H9 (cell line): ENCODE measurements around the gene LGALS7B. TPM values are rescaled to one million over a fixed set of nuclear protein-coding genes. Genes with fewer than 3 reads are reported as not detected.
"Not testable (repeated sequence)": the region's sequence is repeated elsewhere in the genome, so short reads cannot be mapped to it uniquely, and the experiment has no call there.

Experiments used
- DNase-seq: peaks from one replicate; pipeline ENCODE4 v3.0.0-alpha.2; 2017
- H2AFZ ChIP-seq: one replicate; pipeline ENCODE4 v1.6.1; 2013; ENCODE audit warnings: mild to moderate bottlenecking, low read length, control low read depth, moderate library complexity
- H2AK5ac ChIP-seq: 2 replicates; pipeline ENCODE4 v1.6.1; 2013; ENCODE audit warnings: low read length, control low read depth, mixed read lengths; ENCODE audit not compliant: insufficient read length
- H2BK120ac ChIP-seq: one replicate; pipeline ENCODE4 v1.6.1; 2013; ENCODE audit warnings: low read depth, mild to moderate bottlenecking, low read length, control low read depth, inconsistent platforms; ENCODE audit not compliant: poor library complexity, severe bottlenecking
- H2BK12ac ChIP-seq: 2 replicates; pipeline ENCODE4 v1.6.1; 2013; ENCODE audit warnings: low read length, control low read depth, mixed read lengths, low read depth; ENCODE audit not compliant: insufficient read length
- H2BK15ac ChIP-seq: 2 replicates; pipeline ENCODE4 v1.6.1; 2013; ENCODE audit warnings: low read depth, low read length, control low read depth
- H2BK20ac ChIP-seq: one replicate; pipeline ENCODE4 v1.6.1; 2013; ENCODE audit warnings: low read depth, mild to moderate bottlenecking, low read length, control low read depth, inconsistent platforms; ENCODE audit not compliant: poor library complexity, severe bottlenecking
- H2BK5ac ChIP-seq: 2 replicates; pipeline ENCODE4 v1.6.1; 2013; ENCODE audit warnings: low read length, control low read depth, mixed read lengths; ENCODE audit not compliant: insufficient read length
- H3K14ac ChIP-seq: 2 replicates; pipeline ENCODE4 v1.6.1; 2013; ENCODE audit warnings: low read length, control low read depth; ENCODE audit not compliant: insufficient read depth
- H3K18ac ChIP-seq: 2 replicates; pipeline ENCODE4 v1.6.1; 2013; ENCODE audit warnings: low read depth, mild to moderate bottlenecking, mixed read lengths, low read length, control low read depth; ENCODE audit not compliant: insufficient read length
- H3K23ac ChIP-seq: 2 replicates; pipeline ENCODE4 v1.6.1; 2013; ENCODE audit warnings: low read length, control low read depth, mixed read lengths, low read depth; ENCODE audit not compliant: insufficient read length
- H3K23me2 ChIP-seq: 2 replicates; pipeline ENCODE4 v1.6.1; 2013; ENCODE audit warnings: low read depth, mild to moderate bottlenecking, mixed read lengths, low read length, control low read depth; ENCODE audit not compliant: insufficient read length, poor library complexity, severe bottlenecking
- H3K27ac ChIP-seq: 2 replicates; pipeline ENCODE4 v1.5.1; 2013; ENCODE audit warnings: low read length, control low read depth, mixed read lengths, low read depth; ENCODE audit not compliant: insufficient read length
- H3K27me3 ChIP-seq: 2 replicates; pipeline ENCODE4 v1.6.1; 2013; ENCODE audit warnings: low read length, control low read depth, inconsistent platforms; ENCODE audit not compliant: insufficient read depth
- H3K4ac ChIP-seq: 2 replicates; pipeline ENCODE4 v1.6.1; 2013; ENCODE audit warnings: low read depth, mild to moderate bottlenecking, control low read depth, inconsistent platforms, low read length, moderate library complexity
- H3K4me1 ChIP-seq: 2 replicates; pipeline ENCODE4 v1.6.1; 2013; ENCODE audit warnings: low read length, control low read depth, inconsistent platforms; ENCODE audit not compliant: insufficient read depth
- H3K4me2 ChIP-seq: 2 replicates; pipeline ENCODE4 v1.6.1; 2013; ENCODE audit warnings: low read length, control low read depth, mixed read lengths; ENCODE audit not compliant: insufficient read length, insufficient read depth
- H3K56ac ChIP-seq: 2 replicates; pipeline ENCODE4 v1.6.1; 2013; ENCODE audit warnings: low read depth, mild to moderate bottlenecking, mixed read lengths, low read length, control low read depth; ENCODE audit not compliant: insufficient read length
- H3K79me1 ChIP-seq: 2 replicates; pipeline ENCODE4 v1.6.1; 2013; ENCODE audit warnings: low read depth, mild to moderate bottlenecking, moderate library complexity, low read length, control low read depth, inconsistent platforms; ENCODE audit not compliant: insufficient read depth, poor library complexity, severe bottlenecking
- H3K79me2 ChIP-seq: 2 replicates; pipeline ENCODE4 v1.6.1; 2013; ENCODE audit warnings: low read length, control low read depth, inconsistent platforms; ENCODE audit not compliant: insufficient read depth
- H3K9ac ChIP-seq: 2 replicates; pipeline ENCODE4 v1.6.1; 2013; ENCODE audit warnings: low read length, control low read depth, mixed read lengths; ENCODE audit not compliant: insufficient read length; ENCODE audit errors: extremely low read depth
- H3K9me3 ChIP-seq: one replicate; pipeline ENCODE4 v1.6.1; 2013; ENCODE audit warnings: low read depth, low read length, inconsistent platforms; ENCODE audit not compliant: control insufficient read depth
- H3T11ph ChIP-seq: one replicate; pipeline ENCODE4 v1.6.1; 2013; ENCODE audit warnings: mild to moderate bottlenecking, low read length, control low read depth, inconsistent platforms
- H4K20me1 ChIP-seq: one replicate; pipeline ENCODE4 v1.6.1; 2013; ENCODE audit not compliant: control insufficient read depth, insufficient read length, insufficient read depth
- H4K5ac ChIP-seq: 2 replicates; pipeline ENCODE4 v1.6.1; 2013; ENCODE audit warnings: low read depth, mild to moderate bottlenecking, mixed read lengths, low read length, control low read depth; ENCODE audit not compliant: insufficient read length
- H4K8ac ChIP-seq: replicated peaks from 2 replicates; pipeline ENCODE4 v1.6.1; 2013; ENCODE audit warnings: low read length, control low read depth, mixed read lengths, low read depth; ENCODE audit not compliant: insufficient read length
- H4K91ac ChIP-seq: 2 replicates; pipeline ENCODE4 v1.6.1; 2013; ENCODE audit warnings: low read depth, mild to moderate bottlenecking, moderate library complexity, mixed read lengths, low read length, control low read depth; ENCODE audit not compliant: insufficient read length
- H3K27ac Mint-ChIP-seq, 3 experiments: 2 replicates in 2 of 3; 3 replicates in 1 of 3; pipeline ENCODE4 v1.8.0; 2020 to 2021; ENCODE audit warnings: mixed read lengths in 3 of 3, mild to moderate bottlenecking in 1 of 3, moderate library complexity in 1 of 3
- H3K27me3 Mint-ChIP-seq: 2 replicates; pipeline ENCODE4 v1.8.0; 2021; ENCODE audit warnings: low read depth, mild to moderate bottlenecking, moderate library complexity, mixed read lengths
- H3K36me3 Mint-ChIP-seq, 3 experiments: 2 replicates in 2 of 3; 3 replicates in 1 of 3; pipeline ENCODE4 v1.8.0; 2020 to 2021; ENCODE audit warnings: low read depth in 3 of 3, mixed read lengths in 3 of 3; ENCODE audit not compliant: insufficient read depth in 1 of 3
- H3K4me1 Mint-ChIP-seq, 2 experiments: 2 replicates each; pipeline ENCODE4 v1.8.0; 2020; ENCODE audit warnings: mixed read lengths in 2 of 2
- H3K4me3 Mint-ChIP-seq, 2 experiments: 2 replicates in 1 of 2; 3 replicates in 1 of 2; pipeline ENCODE4 v1.8.0; 2020 to 2021; ENCODE audit warnings: mild to moderate bottlenecking in 2 of 2, mixed read lengths in 2 of 2, moderate library complexity in 1 of 2
- H3K9me3 Mint-ChIP-seq, 2 experiments: 2 replicates in 1 of 2; 3 replicates in 1 of 2; pipeline ENCODE4 v1.8.0; 2020; ENCODE audit warnings: mild to moderate bottlenecking in 2 of 2, mixed read lengths in 2 of 2, moderate library complexity in 1 of 2
- CTCF ChIP-seq: fragments of 200-600 bp; sonication (generic); conservative IDR thresholded peaks from 3 replicates; pipeline ENCODE4 v1.8.0; 2021; ENCODE audit warnings: antibody characterized with exemption, mild to moderate bottlenecking
- WGBS: extraction: QIAGEN DNeasy Blood & Tissue Kit; methylation state at CpG from one replicate; pipeline ENCODE4 v1.1.7; 2013; ENCODE audit warnings: missing lambda C conversion rate, low lambda C conversion rate, mixed read lengths; ENCODE audit not compliant: insufficient read length; ENCODE audit errors: extremely low coverage; 5-methylcytosine and 5-hydroxymethylcytosine counted together
- total RNA-seq: library from RNA; stranded (reverse); gene quantifications from 2 replicates; pipeline ENCODE4 v1.2.1, GENCODE V29; 2021

The LGALS7B gene
- total RNA-seq, 1 experiment from 2014 or later = 0.90 TPM

- Histone ChIP-seq H4K5ac (no peak overlapping the region), H3K79me1 (no peaks in the 10 kb centered on the region), H2AK5ac (no peak overlapping the region), H3K27ac (no peak overlapping the region), H2BK15ac (no peak overlapping the region), H3K9ac (no peak overlapping the region), H4K20me1 (no peaks in the 10 kb centered on the region), H2BK5ac (no peak overlapping the region), H3K4me2 (no peak overlapping the region), H2BK20ac (no peak overlapping the region), H4K8ac (no peak overlapping the region), H3K23ac (no peak overlapping the region), H3K23me2 (no peaks in the 10 kb centered on the region), H4K91ac (no peak overlapping the region), H3K79me2 (no peaks in the 10 kb centered on the region), H2BK120ac (no peak overlapping the region), H3K14ac (no peak overlapping the region), H3K4me1 (no peaks in the 10 kb centered on the region), H2AFZ (no peak overlapping the region), H3K18ac (no peak overlapping the region), H3T11ph (no peak overlapping the region), H3K4ac (no peak overlapping the region), H2BK12ac (no peak overlapping the region), H3K9me3 (no peaks in the 10 kb centered on the region), H3K27me3 (no peaks in the 10 kb centered on the region), H3K56ac (no peak overlapping the region)
- DNase-seq = no peak
- WGBS = no CpG with 5 or more reads among the region's 6 CpGs
- H3K4me3 Mint-ChIP-seq = no peak overlapping the region
- H3K4me1 Mint-ChIP-seq = peaks cover 0 to 3% of the 10 kb centered on the region in 2 experiments; a peak in 1 of 4 replicates
- H3K9me3 Mint-ChIP-seq = peaks cover 0 to 3% of the 10 kb centered on the region in 2 experiments; a peak in 2 of 5 replicates
- TF ChIP-seq CTCF = no peak
- H3K27me3 Mint-ChIP-seq = peaks cover 6% of the 10 kb centered on the region
- peaks cover 0 to 5% (median 2%) of the 10 kb centered on the region in 3 experiments; a peak in 3 of 7 replicates for H3K36me3 Mint-ChIP-seq
- no peak overlapping the region for H3K27ac Mint-ChIP-seq
Measured at GRCh38 chr19:38806371-38806770, 17.4 kb downstream of the LGALS7B start.

GRCh38 chr19:38807374-38808098 lies 18.5 kb downstream of the LGALS7B start:
- not testable (repeated sequence) for H3K9me3 ChIP-seq, H2BK5ac ChIP-seq, H2AK5ac ChIP-seq, H3K4me1 Mint-ChIP-seq, H3K14ac ChIP-seq, H2BK15ac ChIP-seq, H3K23me2 ChIP-seq, H4K8ac ChIP-seq, H2BK20ac ChIP-seq, H3K27me3 ChIP-seq, H3K23ac ChIP-seq, H3K4me1 ChIP-seq, H3K27me3 Mint-ChIP-seq, H2AFZ ChIP-seq, H3K36me3 Mint-ChIP-seq, H3K79me2 ChIP-seq, H3K9ac ChIP-seq, H3K56ac ChIP-seq, H3K27ac ChIP-seq, H2BK12ac ChIP-seq, H3K4me2 ChIP-seq, H2BK120ac ChIP-seq, H4K20me1 ChIP-seq, H4K91ac ChIP-seq, H3K9me3 Mint-ChIP-seq, H3K4ac ChIP-seq, H3K79me1 ChIP-seq, H3T11ph ChIP-seq, H3K18ac ChIP-seq, H4K5ac ChIP-seq, DNase-seq, H3K27ac Mint-ChIP-seq
- no CpG with 5 or more reads among the region's 18 CpGs for WGBS
- 0 out of 5 replicates have a peak overlapping the region, but pooled peaks of 1 of the 2 experiments have one; percentile 35 for H3K4me3 Mint-ChIP-seq
